CD4-positive, alpha-beta T cell treated with Interleukin-4 for 4 hours (primary cell): ENCODE measurements around the gene GSG1.
"Not testable (repeated sequence)": the region's sequence is repeated elsewhere in the genome, so short reads cannot be mapped to it uniquely, and the experiment has no call there.

Source experiments
- DNase-seq: peaks from one replicate; pipeline ENCODE4 v3.0.0-alpha.2; 2020

GSG1 gene

DNA sequence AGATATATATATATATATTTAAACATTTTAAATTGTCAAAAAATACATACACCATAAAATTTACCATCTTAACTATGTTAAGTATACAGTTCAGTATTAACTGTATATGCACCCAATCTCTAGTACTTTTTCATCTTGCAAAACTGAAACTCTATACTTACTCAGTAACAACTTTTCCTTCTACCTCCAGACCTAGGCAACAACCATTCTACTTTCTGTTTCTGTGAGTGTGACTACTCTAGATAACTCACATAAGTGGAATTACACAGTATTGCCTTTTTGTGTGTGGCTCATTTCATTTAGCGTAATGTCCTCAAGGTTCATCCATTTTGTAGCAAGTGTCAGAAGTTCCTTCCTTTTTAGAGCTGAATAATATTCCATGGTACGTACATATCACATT is 51.0 kb downstream of the GSG1 start:
- DNase-seq = no peak

DNA sequence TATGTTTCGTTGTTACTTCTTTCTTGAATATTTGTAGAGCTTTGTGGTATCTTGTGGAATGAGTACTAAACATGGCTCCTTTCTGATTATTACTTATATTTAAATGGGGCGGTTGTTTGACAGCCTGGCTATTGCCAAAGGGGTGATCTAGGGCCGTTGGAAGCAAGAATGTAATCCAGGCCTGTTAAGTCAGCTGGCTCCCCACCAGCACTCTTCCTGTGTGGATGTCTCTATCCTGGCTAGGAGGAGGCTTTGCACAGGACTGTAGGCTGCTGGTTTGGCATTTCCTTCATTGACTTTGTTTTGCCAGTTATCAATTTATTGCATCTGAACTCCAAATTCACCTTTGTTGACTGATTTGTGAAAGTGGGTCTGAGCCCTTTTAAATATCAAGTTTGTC is 53.7 kb downstream of the GSG1 start:
- DNase-seq = no peak

- DNase-seq = no peak
Measured at GRCh38 chr12:13046964-13047363, 56.5 kb downstream of the GSG1 start.

- DNase-seq = no peak
Measured at GRCh38 chr12:13045816-13046215, 57.7 kb downstream of the GSG1 start.

GRCh38 chr12:13044906-13045299 is 58.6 kb downstream of the GSG1 start:
- DNase-seq = no peak

- DNase-seq = peak; percentile 51
Measured at GRCh38 chr12:13044002-13044905, 59.2 kb downstream of the GSG1 start, which contains the start of gene FAM234B. Gene FAM234B, plus strand, starts transcription at chr12:13044381. Its CDS starts 23 bp downstream, at chr12:13044404.

- no peak for DNase-seq
Measured at GRCh38 chr12:13042666-13043230, 60.7 kb downstream of the GSG1 start.

DNA sequence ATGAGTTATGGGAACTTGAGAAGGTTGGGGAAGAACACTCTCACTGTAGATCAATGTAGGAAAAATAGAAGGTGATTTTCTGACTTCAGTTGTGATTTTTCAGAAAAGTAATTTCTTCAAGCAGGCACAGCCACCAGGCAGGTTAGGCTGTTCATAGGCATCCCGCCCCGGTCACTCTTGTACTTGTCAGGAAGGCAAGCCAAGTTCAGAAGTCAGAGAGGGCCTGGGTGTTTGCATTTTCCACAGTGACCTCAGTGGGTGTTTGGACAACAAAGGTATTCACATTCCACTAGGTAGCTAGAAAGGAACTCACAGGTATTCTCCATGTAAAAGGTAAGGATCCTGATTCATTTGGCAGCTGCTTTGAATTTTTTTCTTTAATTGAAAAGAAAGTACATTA is 62.2 kb downstream of the GSG1 start:
- no peak for DNase-seq

GRCh38 chr12:13039328-13039956 is 64.0 kb downstream of the GSG1 start:
- no peak for DNase-seq

DNA sequence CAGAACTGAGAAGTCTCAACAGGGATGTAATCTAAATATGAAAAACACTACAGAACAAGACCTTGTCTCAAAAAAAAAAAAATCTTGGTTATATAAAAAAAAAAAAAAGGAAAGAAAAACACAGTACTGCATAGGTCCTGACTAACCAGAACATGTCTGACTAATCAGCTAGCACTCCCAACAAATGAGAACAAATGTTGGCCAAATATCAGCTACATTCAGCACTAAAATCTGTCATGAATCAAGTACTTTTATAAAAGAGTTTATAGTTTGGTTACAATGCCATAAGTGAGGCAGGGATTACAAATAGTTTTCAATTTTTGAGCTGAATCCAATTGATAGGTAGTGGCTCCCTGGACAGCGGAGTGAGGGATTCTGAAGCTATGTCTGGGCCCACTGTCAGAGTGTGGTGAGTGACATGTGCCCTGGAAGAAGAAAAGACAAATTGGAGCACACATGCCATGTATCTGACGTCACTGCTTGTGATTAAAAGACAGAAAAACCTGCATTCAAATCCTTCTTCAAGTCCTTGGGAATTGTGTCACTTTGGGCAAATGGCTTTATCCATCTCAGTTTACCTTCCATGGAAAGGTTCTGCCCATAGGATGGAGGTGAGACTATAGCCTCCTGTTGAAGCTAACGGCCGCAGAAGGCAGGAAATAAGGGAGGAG is 64.8 kb downstream of the GSG1 start:
- DNase-seq = no peak

GRCh38 chr12:13036881-13037280 is 66.6 kb downstream of the GSG1 start:
- no peak for DNase-seq

- DNase-seq = not testable (repeated sequence)
Measured at GRCh38 chr12:13035335-13035734, 68.1 kb downstream of the GSG1 start.
